Activated naive CD8-positive, alpha-beta T cell (primary cell): ENCODE measurements around the gene DCAF6.

Experiments used
- H3K27ac Mint-ChIP-seq: one replicate; pipeline ENCODE4 v1.8.0; 2021; ENCODE audit warnings: mixed read lengths
- H3K27me3 Mint-ChIP-seq: one replicate; pipeline ENCODE4 v1.8.0; 2021; ENCODE audit warnings: mixed read lengths
- H3K36me3 Mint-ChIP-seq: one replicate; pipeline ENCODE4 v1.8.0; 2021; ENCODE audit warnings: mixed read lengths
- H3K4me1 Mint-ChIP-seq: one replicate; pipeline ENCODE4 v1.8.0; 2021; ENCODE audit warnings: low read depth, mixed read lengths
- H3K4me3 Mint-ChIP-seq: one replicate; pipeline ENCODE4 v1.8.0; 2021; ENCODE audit warnings: mild to moderate bottlenecking, mixed read lengths
- H3K9me3 Mint-ChIP-seq: one replicate; pipeline ENCODE4 v1.8.0; 2021; ENCODE audit warnings: low read depth, mixed read lengths

Gene DCAF6

DNA sequence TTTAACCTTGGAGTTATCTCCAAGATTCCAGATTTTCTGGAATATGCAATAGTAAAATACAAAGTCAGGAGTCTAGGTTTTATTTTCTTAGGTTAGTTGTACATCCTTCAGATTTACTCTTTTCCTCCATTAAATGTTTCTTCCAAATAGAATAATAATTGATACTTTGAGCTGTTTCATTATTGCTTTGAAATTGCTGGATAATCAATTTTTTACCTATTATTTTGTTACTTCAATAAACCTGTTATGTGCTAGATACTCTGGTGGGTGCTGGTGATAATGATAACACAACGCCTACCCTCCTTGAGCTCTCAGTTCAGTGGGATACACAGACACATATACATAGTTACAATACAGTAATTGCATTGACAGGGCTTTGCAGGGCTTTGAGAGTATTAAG is 120.9 kb downstream of the DCAF6 start:
- Mint-ChIP-seq H3K36me3 (peaks cover 14% of the 10 kb centered on the region), H3K27ac (no peak overlapping the region), H3K27me3 (no peaks in the 10 kb centered on the region), H3K4me1 (peaks cover 2% of the 10 kb centered on the region), H3K9me3 (no peaks in the 10 kb centered on the region), H3K4me3 (no peak overlapping the region)

DNA sequence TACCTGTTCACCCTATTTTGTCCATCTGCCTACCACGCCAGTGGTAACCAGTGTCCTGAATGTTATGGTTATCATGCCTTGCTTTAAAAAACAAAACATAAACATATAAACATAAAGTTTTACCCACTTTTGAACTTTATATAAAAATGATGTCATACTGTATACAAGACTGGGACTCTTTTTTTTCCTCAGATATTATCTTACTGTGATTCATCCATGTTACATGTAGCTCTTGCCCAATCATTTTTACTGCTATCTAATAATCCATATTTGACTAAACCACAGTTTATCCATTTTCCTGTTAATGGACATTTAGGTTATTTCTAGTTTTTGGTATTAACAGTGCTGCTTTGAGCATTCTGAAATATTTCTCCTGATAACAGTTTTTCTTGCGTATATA is 121.4 kb downstream of the DCAF6 start:
- Mint-ChIP-seq H3K36me3 (peaks cover 12% of the 10 kb centered on the region), H3K4me3 (no peak overlapping the region), H3K27ac (no peak overlapping the region), H3K27me3 (no peaks in the 10 kb centered on the region), H3K9me3 (no peaks in the 10 kb centered on the region), H3K4me1 (peaks cover 2% of the 10 kb centered on the region)

GRCh38 chr1:168064216-168064615 is 127.7 kb downstream of the DCAF6 start:
- Mint-ChIP-seq H3K36me3 (peaks cover 13% of the 10 kb centered on the region), H3K9me3 (no peaks in the 10 kb centered on the region), H3K4me1 (no peaks in the 10 kb centered on the region), H3K27ac (no peak overlapping the region), H3K4me3 (no peak overlapping the region), H3K27me3 (no peaks in the 10 kb centered on the region)

DNA sequence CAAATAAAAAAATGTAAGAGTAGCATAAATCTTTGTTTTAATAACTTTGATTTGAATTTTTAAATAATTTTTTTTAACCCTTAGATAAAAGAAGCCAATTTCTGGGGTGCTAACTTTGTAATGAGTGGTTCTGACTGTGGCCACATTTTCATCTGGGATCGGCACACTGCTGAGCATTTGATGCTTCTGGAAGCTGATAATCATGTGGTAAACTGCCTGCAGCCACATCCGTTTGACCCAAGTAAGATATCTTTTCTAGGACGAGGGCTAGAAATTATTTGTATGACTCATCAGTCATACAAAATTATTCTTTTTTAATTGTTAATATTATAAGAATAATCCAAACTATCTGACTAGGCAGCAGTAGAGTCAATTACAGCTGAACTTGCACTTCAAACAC is 129.0 kb downstream of the DCAF6 start:
- no peak overlapping the region for H3K27ac Mint-ChIP-seq
- no peaks in the 10 kb centered on the region for H3K9me3 Mint-ChIP-seq
- H3K4me1 Mint-ChIP-seq: no peaks in the 10 kb centered on the region
- no peaks in the 10 kb centered on the region for H3K27me3 Mint-ChIP-seq
- peaks cover 12% of the 10 kb centered on the region for H3K36me3 Mint-ChIP-seq
- no peak overlapping the region for H3K4me3 Mint-ChIP-seq

- Mint-ChIP-seq H3K27me3 (no peaks in the 10 kb centered on the region), H3K4me1 (no peaks in the 10 kb centered on the region), H3K9me3 (no peaks in the 10 kb centered on the region), H3K36me3 (peaks cover 16% of the 10 kb centered on the region), H3K4me3 (no peak overlapping the region), H3K27ac (no peak overlapping the region)
Observed at GRCh38 chr1:168069384-168069783, 132.9 kb downstream of the DCAF6 start.

DNA sequence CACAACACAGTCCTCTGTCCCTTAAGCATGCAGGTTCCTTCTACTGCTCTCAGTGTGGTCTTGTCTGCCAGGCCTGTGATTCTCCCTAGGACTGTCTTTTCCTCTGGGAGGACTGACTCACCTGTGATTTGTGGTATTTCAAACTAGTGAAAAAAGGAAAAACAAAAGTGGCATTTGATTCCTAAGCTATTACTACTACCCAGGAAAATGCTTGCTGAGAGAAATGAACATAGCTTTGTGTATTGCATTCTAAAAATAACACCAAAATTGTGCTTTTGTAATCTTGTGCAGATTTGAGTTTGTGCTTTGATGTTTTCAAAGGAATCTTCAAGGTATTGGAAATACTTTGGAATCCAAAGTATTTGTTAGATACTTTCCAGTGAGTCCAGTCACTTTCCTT is 143.3 kb downstream of the DCAF6 start:
- H3K4me3 Mint-ChIP-seq: no peak overlapping the region
- no peaks in the 10 kb centered on the region for H3K9me3 Mint-ChIP-seq
- no peaks in the 10 kb centered on the region for H3K27me3 Mint-ChIP-seq
- peaks cover 4% of the 10 kb centered on the region for H3K36me3 Mint-ChIP-seq
- peaks cover under 1% of the 10 kb centered on the region for H3K4me1 Mint-ChIP-seq
- H3K27ac Mint-ChIP-seq: no peak overlapping the region

DNA sequence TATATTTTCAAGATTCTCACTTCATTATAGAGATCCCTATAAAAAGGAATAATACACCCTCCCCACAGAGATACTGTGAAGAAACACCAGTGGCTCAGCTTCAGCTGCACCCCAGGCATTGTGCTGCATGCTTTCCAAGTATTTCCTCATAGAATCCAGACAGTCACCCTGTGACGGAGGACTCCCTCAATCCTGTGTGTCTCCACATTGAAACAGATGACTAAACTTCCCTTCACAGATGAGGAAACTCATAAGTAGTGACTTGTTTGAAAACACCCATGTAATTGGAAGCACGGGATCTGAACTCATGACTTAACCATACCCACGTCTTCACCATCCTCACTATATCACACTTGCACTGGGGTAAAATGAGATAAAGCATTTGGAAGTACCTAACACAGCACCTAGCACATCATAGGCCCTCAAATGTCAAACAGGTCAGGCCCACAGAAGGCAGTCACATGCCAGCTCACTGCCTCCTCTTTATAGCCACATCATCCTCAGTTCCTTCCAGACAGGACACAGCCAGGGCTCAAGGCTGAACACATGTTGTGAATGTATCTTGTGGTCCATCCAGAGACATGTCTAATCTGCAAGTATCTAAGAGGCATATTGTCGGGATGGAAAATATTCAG is 145.0 kb downstream of the DCAF6 start:
- Mint-ChIP-seq H3K27me3 (no peaks in the 10 kb centered on the region), H3K27ac (no peak overlapping the region), H3K4me3 (no peak overlapping the region), H3K4me1 (peaks cover 2% of the 10 kb centered on the region), H3K36me3 (peaks cover 3% of the 10 kb centered on the region), H3K9me3 (no peaks in the 10 kb centered on the region)

DNA sequence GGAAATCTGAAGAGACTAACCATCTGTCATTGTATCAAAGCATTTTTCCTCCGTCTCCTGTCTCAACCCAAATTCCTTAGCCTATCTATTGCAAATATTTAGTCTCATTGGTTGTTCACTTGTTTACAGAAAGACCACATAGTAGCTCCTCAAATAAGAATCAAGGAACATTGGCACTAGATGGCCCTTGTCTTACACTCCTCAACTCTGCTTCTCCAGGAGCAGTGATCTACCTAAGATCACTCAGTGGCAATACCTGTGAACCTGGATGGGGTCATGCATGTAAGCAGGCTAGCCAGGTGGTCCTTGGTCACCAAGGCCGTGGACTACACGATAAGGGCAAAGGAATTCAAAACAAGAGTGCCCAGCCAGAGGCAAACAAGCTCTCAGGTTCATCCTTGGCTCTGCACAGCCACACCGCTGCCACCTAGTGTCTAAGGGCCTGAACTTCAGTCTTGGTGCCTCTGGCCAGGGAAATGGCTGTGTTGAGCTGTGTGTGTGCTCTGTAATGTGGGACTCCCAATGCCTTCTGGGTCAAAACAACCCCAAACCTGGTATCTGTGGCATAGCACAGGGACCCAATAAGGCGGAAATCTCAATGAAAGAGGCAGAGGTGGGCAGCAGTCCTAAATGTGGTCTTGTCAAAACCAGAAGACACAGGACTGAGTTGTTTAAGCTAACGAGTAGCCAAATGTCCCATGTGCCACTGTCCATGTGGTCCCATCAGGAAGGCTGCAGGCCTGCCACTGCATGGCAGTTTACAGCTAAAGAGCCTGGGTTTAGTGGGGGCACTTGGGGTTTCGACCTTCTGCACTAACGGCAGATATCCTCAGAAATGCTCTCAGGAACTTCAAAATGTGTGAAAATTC is 145.8 kb downstream of the DCAF6 start:
- H3K27me3 Mint-ChIP-seq: no peaks in the 10 kb centered on the region
- no peak overlapping the region for H3K4me3 Mint-ChIP-seq
- H3K9me3 Mint-ChIP-seq: no peaks in the 10 kb centered on the region
- no peak overlapping the region for H3K27ac Mint-ChIP-seq
- H3K4me1 Mint-ChIP-seq: peaks cover 2% of the 10 kb centered on the region
- no peaks in the 10 kb centered on the region for H3K36me3 Mint-ChIP-seq

GRCh38 chr1:168083456-168084325 is 147.2 kb downstream of the DCAF6 start:
- Mint-ChIP-seq H3K27me3 (peaks cover 1% of the 10 kb centered on the region), H3K9me3 (no peaks in the 10 kb centered on the region), H3K27ac (no peak overlapping the region), H3K4me3 (no peak overlapping the region), H3K36me3 (no peaks in the 10 kb centered on the region), H3K4me1 (peaks cover 2% of the 10 kb centered on the region)

- H3K4me3 Mint-ChIP-seq: no peak overlapping the region
- no peaks in the 10 kb centered on the region for H3K9me3 Mint-ChIP-seq
- peaks cover 1% of the 10 kb centered on the region for H3K27me3 Mint-ChIP-seq
- H3K4me1 Mint-ChIP-seq: peaks cover 2% of the 10 kb centered on the region
- no peaks in the 10 kb centered on the region for H3K36me3 Mint-ChIP-seq
- no peak overlapping the region for H3K27ac Mint-ChIP-seq
Observed at GRCh38 chr1:168084396-168085231, 148.1 kb downstream of the DCAF6 start.

- Mint-ChIP-seq H3K27ac (no peak overlapping the region), H3K36me3 (no peaks in the 10 kb centered on the region), H3K4me1 (peaks cover 2% of the 10 kb centered on the region), H3K9me3 (no peaks in the 10 kb centered on the region), H3K27me3 (peaks cover 1% of the 10 kb centered on the region), H3K4me3 (no peak overlapping the region)
Observed at GRCh38 chr1:168085401-168085872, 149.0 kb downstream of the DCAF6 start.

DNA sequence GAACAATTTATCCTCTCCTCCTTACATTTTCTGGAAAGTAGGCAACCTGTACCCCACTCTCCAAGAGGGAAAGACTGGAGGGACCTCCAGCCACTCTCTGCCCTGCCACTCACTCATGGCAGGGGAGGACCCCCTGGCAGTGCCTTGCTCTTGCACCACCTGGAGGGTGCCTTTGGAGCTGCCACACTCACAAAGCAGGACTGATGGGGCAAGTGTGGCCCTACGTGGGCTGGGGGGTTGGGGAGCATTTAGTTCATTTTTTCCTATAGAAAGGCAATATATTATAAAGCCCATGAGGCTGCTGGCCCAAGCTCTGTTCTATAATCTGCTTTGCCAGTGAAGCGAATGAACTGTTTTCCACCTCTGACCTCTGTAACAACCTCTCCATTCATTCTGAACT is 150.0 kb downstream of the DCAF6 start:
- H3K36me3 Mint-ChIP-seq: no peaks in the 10 kb centered on the region
- no peak overlapping the region for H3K4me3 Mint-ChIP-seq
- H3K27me3 Mint-ChIP-seq: peaks cover 1% of the 10 kb centered on the region
- H3K27ac Mint-ChIP-seq: no peak overlapping the region
- H3K9me3 Mint-ChIP-seq: no peaks in the 10 kb centered on the region
- H3K4me1 Mint-ChIP-seq: peaks cover 2% of the 10 kb centered on the region

DNA sequence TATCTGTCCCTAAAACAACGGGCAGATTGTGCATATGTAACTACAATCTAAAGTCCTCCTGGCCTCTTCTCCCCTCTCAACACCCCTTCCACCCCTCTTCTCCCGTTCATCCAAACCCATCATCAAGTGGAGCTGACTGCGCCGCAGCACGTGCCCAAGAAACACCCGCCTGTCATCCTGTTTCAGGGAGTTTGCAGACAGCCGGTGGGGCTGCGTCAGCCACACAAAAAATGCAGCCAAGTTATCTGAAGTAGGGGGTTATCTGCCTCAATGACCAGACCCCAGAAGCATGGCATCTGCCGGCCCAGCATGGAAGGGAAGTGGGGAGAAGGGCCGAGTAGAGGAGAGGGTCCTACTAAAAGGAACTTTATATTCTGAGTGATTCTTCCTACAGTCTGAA is 151.2 kb downstream of the DCAF6 start:
- Mint-ChIP-seq H3K9me3 (no peaks in the 10 kb centered on the region), H3K27ac (no peak overlapping the region), H3K27me3 (peaks cover 1% of the 10 kb centered on the region), H3K4me1 (peaks cover 2% of the 10 kb centered on the region), H3K4me3 (no peak overlapping the region), H3K36me3 (no peaks in the 10 kb centered on the region)
